ENCODE data around the gene ARHGAP28. TPM values are rescaled to one million over a fixed set of nuclear protein-coding genes. Genes with fewer than 3 reads are reported as not detected.

ARHGAP28 gene
- total and polyA plus RNA-seq, 7 experiments from 2014 or later = not detected

- ATAC-seq (no peak), DNase-seq (no peak)
- Mint-ChIP-seq H3K27me3 (peaks cover 0 to 6% (median 0%) of the 10 kb centered on the region in 5 donors), H3K27ac (no peak overlapping the region), H3K4me1 (no peaks in the 10 kb centered on the region), H3K4me3 (no peak overlapping the region), H3K36me3 (no peaks in the 10 kb centered on the region), H3K9me3 (peaks cover 0 to 11% (median 3%) of the 10 kb centered on the region in 11 donors)
- no peaks in the 10 kb centered on the region for H3K27me3 ChIP-seq (ENCODE audit: control insufficient read depth in 2 of 2, insufficient read depth in 2 of 2, low read length in 2 of 2)
- H3K36me3 ChIP-seq (ENCODE audit: control insufficient read depth in 2 of 3, insufficient read depth in 3 of 3, low read length in 3 of 3) = no peaks in the 10 kb centered on the region
- no peaks in the 10 kb centered on the region for H3K4me1 ChIP-seq (ENCODE audit: control insufficient read depth in 2 of 2, insufficient read depth in 2 of 2, low read length in 2 of 2)
- H3K9me3 ChIP-seq (ENCODE audit: control insufficient read depth in 2 of 3, low read length in 3 of 3) = no peaks in the 10 kb centered on the region
- ChIA-PET CTCF (no interaction called here), POLR2A (no interaction called here)
- no peak overlapping the region for H3K27ac ChIP-seq (ENCODE audit: low read depth, low read length)
- no peak overlapping the region for H3K4me3 ChIP-seq (ENCODE audit: low read length)
- intact Hi-C loops (cut with micrococcal nuclease) = no loop called here
Observed at GRCh38 chr18:6775237-6775636, 45.7 kb downstream of the ARHGAP28 start.

GRCh38 chr18:6775702-6776101 is 46.2 kb downstream of the ARHGAP28 start:
- no peaks in the 10 kb centered on the region for H3K9me3 ChIP-seq (ENCODE audit: control insufficient read depth in 2 of 3, low read length in 3 of 3)
- no peak overlapping the region for H3K27ac ChIP-seq (ENCODE audit: low read depth, low read length)
- H3K9me3 Mint-ChIP-seq = peaks cover 0 to 11% (median 3%) of the 10 kb centered on the region in 11 donors
- no peak overlapping the region for H3K4me3 Mint-ChIP-seq
- DNase-seq = no peak
- ATAC-seq = no peak
- intact Hi-C loops (cut with micrococcal nuclease) = no loop called here
- no peak overlapping the region for H3K4me3 ChIP-seq (ENCODE audit: low read length)
- H3K4me1 Mint-ChIP-seq = no peaks in the 10 kb centered on the region
- H3K27ac Mint-ChIP-seq = no peak overlapping the region
- H3K36me3 Mint-ChIP-seq = no peaks in the 10 kb centered on the region
- ChIA-PET POLR2A (no interaction called here), CTCF (no interaction called here)
- H3K4me1 ChIP-seq (ENCODE audit: control insufficient read depth in 2 of 2, insufficient read depth in 2 of 2, low read length in 2 of 2) = no peaks in the 10 kb centered on the region
- no peaks in the 10 kb centered on the region for H3K36me3 ChIP-seq (ENCODE audit: control insufficient read depth in 2 of 3, insufficient read depth in 3 of 3, low read length in 3 of 3)
- no peaks in the 10 kb centered on the region for H3K27me3 ChIP-seq (ENCODE audit: control insufficient read depth in 2 of 2, insufficient read depth in 2 of 2, low read length in 2 of 2)
- peaks cover 0 to 6% (median 0%) of the 10 kb centered on the region in 5 donors for H3K27me3 Mint-ChIP-seq

- Mint-ChIP-seq H3K27ac (no peak overlapping the region), H3K4me1 (no peaks in the 10 kb centered on the region), H3K9me3 (peaks cover 0 to 11% (median 3%) of the 10 kb centered on the region in 11 donors), H3K4me3 (no peak overlapping the region), H3K36me3 (no peaks in the 10 kb centered on the region), H3K27me3 (peaks cover 0 to 6% (median 0%) of the 10 kb centered on the region in 5 donors)
- no peak overlapping the region for H3K27ac ChIP-seq (ENCODE audit: low read depth, low read length)
- CTCF ChIA-PET = no interaction called here
- H3K36me3 ChIP-seq (ENCODE audit: control insufficient read depth in 2 of 3, insufficient read depth in 3 of 3, low read length in 3 of 3) = no peaks in the 10 kb centered on the region
- DNase-seq = no peak
- no peaks in the 10 kb centered on the region for H3K9me3 ChIP-seq (ENCODE audit: control insufficient read depth in 2 of 3, low read length in 3 of 3)
- ATAC-seq = no peak
- H3K4me3 ChIP-seq (ENCODE audit: low read length) = no peak overlapping the region
- H3K4me1 ChIP-seq (ENCODE audit: control insufficient read depth in 2 of 2, insufficient read depth in 2 of 2, low read length in 2 of 2) = no peaks in the 10 kb centered on the region
- intact Hi-C loops (cut with micrococcal nuclease) = no loop called here
- H3K27me3 ChIP-seq (ENCODE audit: control insufficient read depth in 2 of 2, insufficient read depth in 2 of 2, low read length in 2 of 2) = no peaks in the 10 kb centered on the region
- POLR2A ChIA-PET = no interaction called here
Observed at GRCh38 chr18:6776188-6776587, 46.7 kb downstream of the ARHGAP28 start.

GRCh38 chr18:6777509-6777908 is 48.0 kb downstream of the ARHGAP28 start:
- Histone ChIP-seq H3K27ac (ENCODE audit: low read depth, low read length) (no peak overlapping the region), H3K9me3 (ENCODE audit: control insufficient read depth in 2 of 3, low read length in 3 of 3) (no peaks in the 10 kb centered on the region), H3K36me3 (ENCODE audit: control insufficient read depth in 2 of 3, insufficient read depth in 3 of 3, low read length in 3 of 3) (no peaks in the 10 kb centered on the region), H3K4me3 (ENCODE audit: low read length) (no peak overlapping the region), H3K27me3 (ENCODE audit: control insufficient read depth in 2 of 2, insufficient read depth in 2 of 2, low read length in 2 of 2) (no peaks in the 10 kb centered on the region), H3K4me1 (ENCODE audit: control insufficient read depth in 2 of 2, insufficient read depth in 2 of 2, low read length in 2 of 2) (no peaks in the 10 kb centered on the region)
- no peak overlapping the region for H3K4me3 Mint-ChIP-seq
- ChIA-PET POLR2A (no interaction called here), CTCF (no interaction called here)
- no peak for ATAC-seq
- H3K27ac Mint-ChIP-seq = no peak overlapping the region
- intact Hi-C loops (cut with micrococcal nuclease) = no loop called here
- H3K36me3 Mint-ChIP-seq = no peaks in the 10 kb centered on the region
- no peaks in the 10 kb centered on the region for H3K4me1 Mint-ChIP-seq
- H3K27me3 Mint-ChIP-seq = peaks cover 0 to 6% (median 0%) of the 10 kb centered on the region in 5 donors
- no peak for DNase-seq
- H3K9me3 Mint-ChIP-seq = peaks cover 0 to 14% (median 4%) of the 10 kb centered on the region in 11 donors

- no peaks in the 10 kb centered on the region for H3K9me3 ChIP-seq (ENCODE audit: control insufficient read depth in 2 of 3, low read length in 3 of 3)
- Mint-ChIP-seq H3K36me3 (no peaks in the 10 kb centered on the region), H3K27me3 (peaks cover 0 to 6% (median 0%) of the 10 kb centered on the region in 5 donors), H3K27ac (no peak overlapping the region), H3K9me3 (peaks cover 0 to 14% (median 4%) of the 10 kb centered on the region in 11 donors), H3K4me1 (no peaks in the 10 kb centered on the region), H3K4me3 (no peak overlapping the region)
- ATAC-seq = no peak
- H3K36me3 ChIP-seq (ENCODE audit: control insufficient read depth in 2 of 3, insufficient read depth in 3 of 3, low read length in 3 of 3) = no peaks in the 10 kb centered on the region
- no peaks in the 10 kb centered on the region for H3K27me3 ChIP-seq (ENCODE audit: control insufficient read depth in 2 of 2, insufficient read depth in 2 of 2, low read length in 2 of 2)
- H3K4me1 ChIP-seq (ENCODE audit: control insufficient read depth in 2 of 2, insufficient read depth in 2 of 2, low read length in 2 of 2) = no peaks in the 10 kb centered on the region
- H3K4me3 ChIP-seq (ENCODE audit: low read length) = no peak overlapping the region
- H3K27ac ChIP-seq (ENCODE audit: low read depth, low read length) = no peak overlapping the region
- intact Hi-C loops (cut with micrococcal nuclease) = no loop called here
- ChIA-PET POLR2A (no interaction called here), CTCF (interaction anchor here (0.7 kb wide), 1 partner anchor 514 kb away, joined by 3 read pairs; no protein-coding TSS in a partner anchor)
- DNase-seq = no peak
Observed at GRCh38 chr18:6778459-6779247, 49.1 kb downstream of the ARHGAP28 start.

- H3K36me3 ChIP-seq (ENCODE audit: control insufficient read depth in 2 of 3, insufficient read depth in 3 of 3, low read length in 3 of 3) = no peaks in the 10 kb centered on the region
- no peaks in the 10 kb centered on the region for H3K4me1 ChIP-seq (ENCODE audit: control insufficient read depth in 2 of 2, insufficient read depth in 2 of 2, low read length in 2 of 2)
- no peaks in the 10 kb centered on the region for H3K27me3 ChIP-seq (ENCODE audit: control insufficient read depth in 2 of 2, insufficient read depth in 2 of 2, low read length in 2 of 2)
- H3K36me3 Mint-ChIP-seq = no peaks in the 10 kb centered on the region
- ChIA-PET POLR2A (no interaction called here), CTCF (no interaction called here)
- no peaks in the 10 kb centered on the region for H3K9me3 ChIP-seq (ENCODE audit: control insufficient read depth in 2 of 3, low read length in 3 of 3)
- H3K4me3 Mint-ChIP-seq = no peak overlapping the region
- DNase-seq = no peak
- no peak overlapping the region for H3K27ac Mint-ChIP-seq
- peaks cover 0 to 6% (median 0%) of the 10 kb centered on the region in 5 donors for H3K27me3 Mint-ChIP-seq
- intact Hi-C loops (cut with micrococcal nuclease) = no loop called here
- peaks cover 3 to 14% (median 5%) of the 10 kb centered on the region in 11 donors for H3K9me3 Mint-ChIP-seq
- no peaks in the 10 kb centered on the region for H3K4me1 Mint-ChIP-seq
- no peak overlapping the region for H3K27ac ChIP-seq (ENCODE audit: low read depth, low read length)
- no peak overlapping the region for H3K4me3 ChIP-seq (ENCODE audit: low read length)
- no peak for ATAC-seq
Observed at GRCh38 chr18:6781142-6781714, 51.7 kb downstream of the ARHGAP28 start.

GRCh38 chr18:6781796-6782195 is 52.3 kb downstream of the ARHGAP28 start:
- Histone ChIP-seq H3K4me3 (ENCODE audit: low read length) (no peak overlapping the region), H3K9me3 (ENCODE audit: control insufficient read depth in 2 of 3, low read length in 3 of 3) (no peaks in the 10 kb centered on the region), H3K27ac (ENCODE audit: low read depth, low read length) (no peak overlapping the region), H3K4me1 (ENCODE audit: control insufficient read depth in 2 of 2, insufficient read depth in 2 of 2, low read length in 2 of 2) (no peaks in the 10 kb centered on the region), H3K27me3 (ENCODE audit: control insufficient read depth in 2 of 2, insufficient read depth in 2 of 2, low read length in 2 of 2) (no peaks in the 10 kb centered on the region), H3K36me3 (ENCODE audit: control insufficient read depth in 2 of 3, insufficient read depth in 3 of 3, low read length in 3 of 3) (no peaks in the 10 kb centered on the region)
- Mint-ChIP-seq H3K4me3 (no peak overlapping the region), H3K9me3 (peaks cover 2 to 11% (median 4%) of the 10 kb centered on the region in 11 donors), H3K4me1 (no peaks in the 10 kb centered on the region), H3K27me3 (peaks cover 0 to 6% (median 0%) of the 10 kb centered on the region in 5 donors), H3K27ac (no peak overlapping the region), H3K36me3 (no peaks in the 10 kb centered on the region)
- intact Hi-C loops (cut with micrococcal nuclease) = no loop called here
- POLR2A ChIA-PET = no interaction called here
- CTCF ChIA-PET = no interaction called here
- ATAC-seq (no peak), DNase-seq (no peak)
